ENCODE data around the gene DROSHA.
A peak's percentile ranks its signal among the peaks of the same experiment; 100 is the strongest.
"Not testable (repeated sequence)": the region's sequence is repeated elsewhere in the genome, so short reads cannot be mapped to it uniquely, and the experiment has no call there.

The DROSHA gene

GRCh38 chr5:31412324-31412723 lies 119.6 kb downstream of the DROSHA start:
- no peak for DNase-seq

- DNase-seq = no peak
Observed at GRCh38 chr5:31410089-31410488, 121.8 kb downstream of the DROSHA start.

- peak in 1 of 2 experiments; percentile 9 for DNase-seq
Observed at GRCh38 chr5:31408814-31409213, 123.1 kb downstream of the DROSHA start.

- no peak for DNase-seq
Observed at GRCh38 chr5:31407921-31408693, 123.8 kb downstream of the DROSHA start.

GRCh38 chr5:31404325-31404724 lies 127.6 kb downstream of the DROSHA start:
- no peak for DNase-seq

- no peak for DNase-seq
Observed at GRCh38 chr5:31401691-31402090, 130.2 kb downstream of the DROSHA start.

- DNase-seq = no peak
Observed at GRCh38 chr5:31397926-31398557, 133.9 kb downstream of the DROSHA start.

- no peak for DNase-seq
Observed at GRCh38 chr5:31396611-31397295, 135.1 kb downstream of the DROSHA start.

GRCh38 chr5:31395450-31396045 lies 136.3 kb downstream of the DROSHA start:
- DNase-seq = not testable (repeated sequence)

- DNase-seq = no peak
Observed at GRCh38 chr5:31393126-31393525, 138.8 kb downstream of the DROSHA start.

GRCh38 chr5:31392061-31392460 lies 139.8 kb downstream of the DROSHA start:
- no peak for DNase-seq

GRCh38 chr5:31390256-31390655 lies 141.6 kb downstream of the DROSHA start:
- no peak for DNase-seq

- DNase-seq = no peak
Observed at GRCh38 chr5:31385774-31386537, 145.9 kb downstream of the DROSHA start.

GRCh38 chr5:31383734-31384133 lies 148.2 kb downstream of the DROSHA start:
- no peak for DNase-seq

GRCh38 chr5:31382051-31382878 lies 149.6 kb downstream of the DROSHA start:
- DNase-seq = no peak

GRCh38 chr5:31381299-31381698 lies 150.6 kb downstream of the DROSHA start:
- DNase-seq = no peak

GRCh38 chr5:31380049-31380448 lies 151.8 kb downstream of the DROSHA start:
- DNase-seq = no peak

- DNase-seq = no peak
Observed at GRCh38 chr5:31378838-31379237, 153.1 kb downstream of the DROSHA start.

GRCh38 chr5:31378136-31378535 lies 153.8 kb downstream of the DROSHA start:
- no peak for DNase-seq

- no peak for DNase-seq
Observed at GRCh38 chr5:31377274-31377946, 154.5 kb downstream of the DROSHA start.

Measured in SW 1271 (cell line).